Endothelial cell of umbilical vein (primary cell): ENCODE results near the gene OR6C1.

Source experiments
- JUN ChIP-seq: IDR thresholded peaks from 2 replicates; pipeline ENCODE4 v1.6.1; 2011; ENCODE audit warnings: borderline replicate concordance, low read depth; ENCODE audit not compliant: insufficient read length, insufficient read depth
- MAX ChIP-seq: IDR thresholded peaks from 2 replicates; pipeline ENCODE4 v1.6.1; 2011; ENCODE audit not compliant: insufficient read depth, insufficient read length
- POLR2A ChIP-seq: IDR thresholded peaks from 2 replicates; pipeline ENCODE4 v1.6.1; 2012; ENCODE audit warnings: low read depth, mild to moderate bottlenecking, control low read depth, low read length
- POLR2AphosphoS5 ChIP-seq: IDR thresholded peaks from 2 replicates; pipeline ENCODE4 v1.6.1; 2012; ENCODE audit warnings: low read depth, mild to moderate bottlenecking, control low read depth, low read length, moderate library complexity; ENCODE audit not compliant: insufficient read depth
- TF ChIP-seq, protein P1 (sequence below), 2 donors: IDR thresholded peaks; 1 replicate in 1 of 2; 2 replicates in 1 of 2; pipeline ENCODE4 v1.5.1; 2011; ENCODE audit warnings: low read length in 2 of 2, mild to moderate bottlenecking in 2 of 2, moderate library complexity in 2 of 2, control low read depth in 1 of 2, inconsistent platforms in 1 of 2, low read depth in 1 of 2; ENCODE audit not compliant: insufficient read depth in 1 of 2; ENCODE audit errors: extremely low read depth in 1 of 2

DNA sequence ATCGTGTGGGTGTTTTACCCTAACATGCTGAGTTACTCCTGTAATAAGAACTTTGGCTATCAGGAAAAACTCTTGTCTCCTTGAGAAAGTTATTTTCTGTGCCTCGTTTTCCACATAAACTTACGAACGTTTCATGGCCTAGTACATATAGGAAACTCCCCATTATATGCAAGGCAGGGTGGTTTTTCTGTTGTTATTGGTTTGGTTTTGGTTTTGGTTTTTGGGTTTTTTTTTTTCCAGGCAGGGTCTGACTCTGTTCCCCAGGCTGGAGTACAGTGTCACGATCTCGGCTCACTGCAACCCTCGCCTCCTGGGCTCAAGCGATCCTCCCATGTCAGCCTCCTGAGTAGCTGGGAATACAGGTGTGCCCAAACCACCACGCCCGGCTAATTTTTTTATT is 21.9 kb downstream of the OR6C1 start:
- TF ChIP-seq, protein P1, sequence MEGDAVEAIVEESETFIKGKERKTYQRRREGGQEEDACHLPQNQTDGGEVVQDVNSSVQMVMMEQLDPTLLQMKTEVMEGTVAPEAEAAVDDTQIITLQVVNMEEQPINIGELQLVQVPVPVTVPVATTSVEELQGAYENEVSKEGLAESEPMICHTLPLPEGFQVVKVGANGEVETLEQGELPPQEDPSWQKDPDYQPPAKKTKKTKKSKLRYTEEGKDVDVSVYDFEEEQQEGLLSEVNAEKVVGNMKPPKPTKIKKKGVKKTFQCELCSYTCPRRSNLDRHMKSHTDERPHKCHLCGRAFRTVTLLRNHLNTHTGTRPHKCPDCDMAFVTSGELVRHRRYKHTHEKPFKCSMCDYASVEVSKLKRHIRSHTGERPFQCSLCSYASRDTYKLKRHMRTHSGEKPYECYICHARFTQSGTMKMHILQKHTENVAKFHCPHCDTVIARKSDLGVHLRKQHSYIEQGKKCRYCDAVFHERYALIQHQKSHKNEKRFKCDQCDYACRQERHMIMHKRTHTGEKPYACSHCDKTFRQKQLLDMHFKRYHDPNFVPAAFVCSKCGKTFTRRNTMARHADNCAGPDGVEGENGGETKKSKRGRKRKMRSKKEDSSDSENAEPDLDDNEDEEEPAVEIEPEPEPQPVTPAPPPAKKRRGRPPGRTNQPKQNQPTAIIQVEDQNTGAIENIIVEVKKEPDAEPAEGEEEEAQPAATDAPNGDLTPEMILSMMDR (IDR thresholded peaks at IDR 0.05; ENCODE audit: extremely low read depth in 1 of 2, insufficient read depth in 1 of 2, low read depth in 1 of 2, low read length in 2 of 2) = no peak
- TF ChIP-seq POLR2A (no peak), JUN (no peak), POLR2AphosphoS5 (no peak), MAX (no peak)
